ENCODE results near the gene ANK3.

DNA sequence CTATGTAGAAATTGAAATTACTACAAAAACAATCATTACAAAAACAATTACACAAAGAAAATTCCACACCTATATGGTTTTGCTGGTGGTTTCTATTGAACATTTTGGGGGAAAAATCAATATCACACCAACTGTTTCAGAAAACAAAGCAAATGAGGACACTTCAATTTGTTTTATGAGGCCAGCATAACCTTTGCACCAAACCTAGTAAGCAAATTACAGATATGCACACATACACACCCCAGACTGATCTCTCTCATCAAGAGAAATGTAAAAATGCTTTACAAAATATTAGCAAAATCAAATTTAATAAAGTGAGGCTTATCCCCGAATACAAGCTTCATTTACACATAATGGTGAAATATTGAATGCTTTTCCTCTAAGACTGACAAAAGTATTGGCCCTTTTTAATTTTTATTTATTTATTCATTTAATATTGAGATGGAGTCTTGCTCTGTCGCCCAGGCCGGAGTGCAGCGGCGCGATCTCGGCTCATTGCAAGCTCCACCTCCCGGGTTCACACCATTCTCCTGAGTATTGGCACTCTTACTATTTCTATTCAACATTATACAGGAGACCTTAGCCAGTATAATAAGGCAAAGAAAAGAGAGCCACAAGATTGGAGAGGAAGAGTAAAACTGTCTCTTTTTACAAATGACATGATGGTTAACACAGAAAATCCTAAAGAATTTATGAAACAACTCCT, 13.6 kb upstream of the ANK3 start:
- TF ChIP-seq, protein P1, sequence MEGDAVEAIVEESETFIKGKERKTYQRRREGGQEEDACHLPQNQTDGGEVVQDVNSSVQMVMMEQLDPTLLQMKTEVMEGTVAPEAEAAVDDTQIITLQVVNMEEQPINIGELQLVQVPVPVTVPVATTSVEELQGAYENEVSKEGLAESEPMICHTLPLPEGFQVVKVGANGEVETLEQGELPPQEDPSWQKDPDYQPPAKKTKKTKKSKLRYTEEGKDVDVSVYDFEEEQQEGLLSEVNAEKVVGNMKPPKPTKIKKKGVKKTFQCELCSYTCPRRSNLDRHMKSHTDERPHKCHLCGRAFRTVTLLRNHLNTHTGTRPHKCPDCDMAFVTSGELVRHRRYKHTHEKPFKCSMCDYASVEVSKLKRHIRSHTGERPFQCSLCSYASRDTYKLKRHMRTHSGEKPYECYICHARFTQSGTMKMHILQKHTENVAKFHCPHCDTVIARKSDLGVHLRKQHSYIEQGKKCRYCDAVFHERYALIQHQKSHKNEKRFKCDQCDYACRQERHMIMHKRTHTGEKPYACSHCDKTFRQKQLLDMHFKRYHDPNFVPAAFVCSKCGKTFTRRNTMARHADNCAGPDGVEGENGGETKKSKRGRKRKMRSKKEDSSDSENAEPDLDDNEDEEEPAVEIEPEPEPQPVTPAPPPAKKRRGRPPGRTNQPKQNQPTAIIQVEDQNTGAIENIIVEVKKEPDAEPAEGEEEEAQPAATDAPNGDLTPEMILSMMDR (conservative IDR thresholded peaks at IDR 0.05), result no peak
- no peak for TF ChIP-seq EZH2 (IDR thresholded peaks at IDR 0.05; ENCODE audit: low read depth)
